SHP77 treated with DMSO at 0.1 percent for 48 hours (cell line): Measurements from ENCODE around the gene UBXN7.
"Not testable (repeated sequence)": the region's sequence is repeated elsewhere in the genome, so short reads cannot be mapped to it uniquely, and the experiment has no call there.

Source experiments
- DNase-seq: peaks from one replicate; lab custom pipeline; 2025; lab: John Stamatoyannopoulos, UW

UBXN7 gene

DNA sequence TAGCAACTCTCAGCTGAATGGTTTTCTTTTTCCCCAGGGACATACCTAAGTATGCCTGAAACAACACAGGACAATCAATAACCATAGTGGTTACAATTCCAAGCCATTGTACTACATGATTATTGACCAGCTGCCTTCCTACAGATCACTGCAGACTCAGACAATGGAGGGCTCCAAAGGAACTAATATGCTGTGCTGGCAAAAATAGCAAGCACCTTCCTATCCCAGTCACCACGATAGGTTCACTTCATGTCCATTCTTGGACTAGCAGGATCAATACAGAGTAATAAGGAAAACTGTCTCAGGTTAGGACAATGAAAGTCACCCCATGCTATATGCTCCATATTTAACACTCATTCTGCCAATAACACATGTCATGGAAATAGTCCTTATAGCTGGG is 76.6 kb downstream of the UBXN7 start:
- no peak for DNase-seq

DNA sequence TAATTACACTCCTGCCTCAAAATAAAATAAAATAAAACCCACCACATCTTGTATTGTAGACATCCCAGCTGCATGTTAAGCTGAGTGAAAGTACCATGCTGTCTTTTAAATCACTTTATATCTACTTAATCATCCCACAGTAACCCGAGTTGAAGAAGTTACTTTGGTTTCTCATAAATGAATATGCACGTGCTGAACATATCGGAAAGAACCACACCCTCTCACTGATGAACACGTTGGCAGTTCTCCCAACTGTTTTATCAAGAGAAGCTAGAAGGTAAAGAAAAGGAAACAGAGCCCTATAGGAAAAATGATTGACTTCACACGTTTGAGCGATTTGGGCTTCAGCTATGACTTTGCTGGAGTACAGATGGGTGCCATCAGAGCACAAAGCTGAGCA is 78.1 kb downstream of the UBXN7 start:
- no peak for DNase-seq

DNA sequence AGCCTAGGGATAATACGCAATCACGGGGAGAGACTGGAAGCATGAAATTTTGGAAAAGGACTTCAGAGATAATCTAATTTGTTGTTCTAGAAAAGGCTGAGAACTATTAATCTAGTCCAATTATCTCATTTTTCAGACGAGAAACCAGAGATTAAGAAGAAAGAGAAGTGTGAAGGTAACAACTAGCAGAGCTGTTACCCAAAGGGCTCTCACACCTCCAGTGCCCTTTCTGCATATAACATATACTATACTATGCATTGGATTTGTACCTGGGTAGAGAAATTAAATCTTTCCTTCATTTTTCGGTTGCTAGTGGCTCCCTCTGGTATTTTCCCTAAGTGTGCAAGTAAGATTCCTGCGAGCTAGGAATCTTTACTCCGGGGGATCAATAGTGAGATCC is 80.7 kb downstream of the UBXN7 start:
- no peak for DNase-seq

DNA sequence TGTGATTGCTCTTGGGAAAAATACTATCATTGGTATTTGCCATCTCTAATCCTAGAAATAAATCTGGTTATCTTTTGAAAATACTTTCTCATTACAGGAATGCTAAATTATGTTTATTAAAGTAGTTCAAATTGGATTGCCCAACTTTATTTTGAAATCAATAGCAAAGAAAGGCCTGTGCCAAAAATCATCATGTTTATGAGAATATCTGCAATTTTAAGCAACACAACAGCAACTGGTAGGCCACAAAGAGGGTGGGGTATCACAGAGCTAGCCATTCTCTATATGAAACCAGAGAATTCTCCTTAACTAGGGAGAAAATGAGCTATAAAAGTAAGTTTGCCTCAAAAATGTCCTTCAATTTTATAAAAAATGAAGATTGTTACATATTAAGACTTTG is 82.2 kb downstream of the UBXN7 start:
- no peak for DNase-seq

DNA sequence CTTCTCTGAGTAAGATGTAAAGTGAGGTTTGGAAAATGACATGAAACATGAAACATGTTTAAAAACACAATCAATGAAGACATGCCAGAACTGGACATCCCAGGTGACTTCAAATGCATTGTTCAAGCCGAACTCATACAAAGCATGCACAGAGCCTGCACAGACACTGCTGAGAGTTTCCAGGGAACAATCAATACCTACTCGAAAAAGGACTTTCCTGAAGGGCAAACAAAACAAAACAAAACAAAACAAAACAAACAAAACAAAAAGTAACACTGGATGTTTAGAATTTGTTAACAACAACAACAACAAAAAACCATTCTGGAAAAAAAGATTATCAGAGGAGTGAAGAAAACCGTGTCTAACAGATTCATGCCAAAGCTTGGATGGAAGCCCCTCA is 83.5 kb downstream of the UBXN7 start:
- no peak for DNase-seq

DNA sequence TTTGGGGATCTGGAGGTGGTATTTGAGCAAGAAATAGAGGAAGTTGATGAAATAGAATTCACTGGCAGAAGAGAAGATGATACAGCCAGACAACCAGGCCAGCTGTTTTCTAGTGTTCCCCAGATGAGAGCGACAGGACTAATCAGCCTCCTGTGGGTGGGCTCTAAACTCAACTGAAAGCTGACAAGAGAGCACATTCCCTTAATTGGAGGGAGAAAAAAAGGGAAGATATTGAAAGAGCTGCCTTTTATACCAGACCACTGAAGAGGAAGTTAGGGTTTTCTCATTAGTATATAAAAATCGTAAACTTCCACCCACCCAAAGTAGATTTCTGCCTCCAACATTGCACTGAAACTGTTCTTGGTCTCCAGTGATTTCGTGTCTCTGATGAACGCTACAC is 87.6 kb downstream of the UBXN7 start:
- no peak for DNase-seq

DNA sequence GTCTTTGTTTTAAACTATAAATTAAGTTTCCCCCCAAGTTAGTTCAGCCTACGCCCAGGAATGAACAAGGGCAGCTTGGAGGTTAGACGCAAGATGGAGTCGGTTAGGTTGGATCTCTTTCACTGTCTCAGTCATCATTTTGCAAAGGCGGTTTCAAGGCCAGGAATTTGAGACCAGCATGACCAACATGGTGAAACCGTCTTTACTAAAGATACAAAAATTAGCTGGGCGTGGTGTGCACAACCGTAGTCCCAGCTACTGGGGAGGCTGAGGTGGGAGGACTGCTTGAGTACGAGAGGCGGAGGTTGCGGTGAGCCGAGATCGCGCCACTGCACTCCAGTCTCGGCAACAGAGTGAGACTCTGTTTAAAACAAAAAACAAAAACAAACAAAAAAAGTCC is 88.3 kb downstream of the UBXN7 start:
- DNase-seq = not testable (repeated sequence)

DNA sequence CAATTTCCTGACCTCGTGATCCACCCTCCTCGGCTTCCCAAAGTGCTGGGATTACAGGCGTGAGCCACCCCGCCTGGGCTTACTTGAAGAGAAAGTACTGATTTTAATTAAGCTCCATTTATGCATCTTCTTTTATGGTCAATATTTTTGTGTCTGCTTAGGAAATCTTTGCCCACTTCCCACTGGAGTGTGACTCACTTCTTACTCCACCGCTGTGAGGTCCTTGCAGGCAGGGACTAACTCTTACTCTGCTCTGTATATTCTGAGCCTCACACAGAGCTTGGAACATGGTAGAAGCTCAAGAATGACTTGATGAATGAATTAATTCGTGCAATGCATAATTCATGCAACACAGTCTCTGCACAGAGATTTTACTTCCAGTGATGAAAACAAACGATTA is 91.1 kb downstream of the UBXN7 start:
- DNase-seq = no peak

DNA sequence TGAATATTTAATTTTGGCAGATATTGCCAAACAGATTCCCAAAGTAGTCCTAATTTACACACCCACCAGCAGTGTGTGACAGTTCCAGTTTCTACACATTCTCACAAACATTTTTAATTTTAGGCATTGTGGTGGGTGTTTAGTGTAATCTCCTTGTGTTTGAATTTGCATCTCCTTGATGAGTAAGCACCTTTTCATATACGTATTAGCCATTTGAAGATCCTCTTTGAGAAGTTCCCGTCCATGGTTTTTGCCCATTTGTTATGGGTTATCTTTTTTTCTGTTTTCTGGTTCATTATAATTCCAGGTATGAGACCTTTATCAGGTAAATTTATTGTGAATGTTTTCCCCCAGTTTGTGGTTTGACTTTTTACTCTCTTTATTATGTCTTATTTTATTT is 91.8 kb downstream of the UBXN7 start:
- no peak for DNase-seq

DNA sequence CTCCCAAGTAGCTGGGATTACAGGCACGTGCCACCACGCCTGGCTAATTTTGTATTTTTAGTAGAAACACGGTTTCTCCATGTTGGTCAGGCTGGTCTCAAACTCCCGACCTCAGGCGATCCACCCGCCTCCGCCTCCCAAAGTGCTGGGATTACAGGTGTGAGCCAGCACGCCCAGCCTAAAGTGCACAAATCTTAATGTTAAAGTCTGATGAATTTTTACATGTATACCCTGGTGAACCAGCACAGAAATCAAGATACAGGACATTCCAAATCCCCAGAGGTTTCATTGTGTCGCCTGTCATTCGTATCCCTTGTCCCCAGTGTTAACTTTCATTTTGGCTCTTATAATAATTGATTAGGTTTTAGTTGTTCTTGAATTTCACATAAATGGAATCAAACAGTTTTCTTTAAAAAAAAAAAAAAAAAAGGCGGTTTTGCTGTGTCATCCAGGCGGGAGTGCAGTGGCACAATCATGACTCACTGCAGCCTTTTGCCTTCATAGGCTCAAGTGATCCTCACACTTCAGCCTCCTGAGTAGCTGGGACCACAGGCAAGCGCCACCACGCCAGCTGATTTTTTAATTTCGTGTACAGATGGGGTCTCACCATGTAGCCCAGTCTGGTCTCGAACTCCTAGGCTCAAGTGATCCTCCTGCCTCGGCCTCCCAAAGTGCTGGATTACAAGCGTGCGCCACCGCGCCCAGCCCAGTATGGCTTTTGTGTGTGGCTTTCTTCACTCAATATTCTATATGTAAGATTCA is 92.6 kb downstream of the UBXN7 start:
- no peak for DNase-seq

DNA sequence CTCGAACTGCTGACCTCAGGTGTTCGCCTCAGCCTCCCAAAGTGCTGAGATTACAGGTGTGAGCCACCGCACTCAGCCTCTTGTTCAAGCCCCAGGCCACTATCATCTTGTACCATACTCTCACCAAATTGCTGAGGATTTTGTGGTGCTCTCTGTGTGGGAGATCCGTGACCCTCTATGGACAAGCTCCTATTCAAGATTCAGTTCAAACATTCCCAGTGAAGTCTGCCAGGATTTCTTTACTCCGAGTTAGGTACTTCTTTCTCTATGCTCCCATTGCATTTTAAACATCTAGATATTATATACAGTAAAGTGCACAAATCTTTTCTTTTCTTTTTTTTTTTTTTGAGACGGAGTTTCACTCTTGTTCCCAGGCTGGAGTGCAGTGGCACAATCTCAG is 93.2 kb downstream of the UBXN7 start:
- DNase-seq = no peak

DNA sequence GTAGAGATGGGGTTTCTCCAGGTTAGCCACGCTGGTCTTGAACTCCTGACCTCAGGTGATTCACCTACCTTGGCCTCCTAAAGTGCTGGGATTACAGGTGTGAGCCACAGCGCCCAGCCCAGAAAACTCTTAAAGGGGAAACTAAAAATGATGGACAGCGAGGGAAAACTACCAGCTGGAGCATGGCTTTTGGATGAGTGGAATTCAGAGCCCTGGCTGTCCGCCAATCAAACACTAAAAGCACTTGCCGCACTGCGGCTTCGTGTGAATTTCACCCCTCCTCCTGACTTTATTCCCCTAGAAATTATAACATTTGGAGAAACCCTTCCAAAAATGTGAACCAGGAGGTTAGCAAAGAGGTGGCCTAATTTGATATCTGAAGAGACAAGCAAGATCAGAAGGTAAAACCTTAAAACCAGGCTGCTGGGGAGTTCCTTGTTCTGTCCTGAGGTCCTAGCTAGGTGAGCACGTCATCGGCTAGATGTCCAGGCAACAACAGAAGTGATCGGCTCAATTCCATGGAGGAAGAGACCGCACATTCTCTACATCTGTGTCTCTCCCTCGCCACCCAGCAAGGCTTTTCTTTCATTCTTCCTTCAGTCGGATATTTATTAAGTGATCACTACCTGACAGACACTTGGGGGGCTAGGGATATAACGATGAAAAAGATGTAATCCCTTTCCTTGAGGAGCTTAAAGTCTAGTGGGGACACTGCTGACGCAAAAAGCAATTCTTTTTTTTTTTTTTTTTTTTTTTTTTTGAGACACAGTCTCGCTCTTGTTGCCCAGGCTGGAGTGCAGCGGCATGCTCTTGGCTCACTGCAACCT is 95.7 kb downstream of the UBXN7 start:
- DNase-seq = peak; percentile 51

DNA sequence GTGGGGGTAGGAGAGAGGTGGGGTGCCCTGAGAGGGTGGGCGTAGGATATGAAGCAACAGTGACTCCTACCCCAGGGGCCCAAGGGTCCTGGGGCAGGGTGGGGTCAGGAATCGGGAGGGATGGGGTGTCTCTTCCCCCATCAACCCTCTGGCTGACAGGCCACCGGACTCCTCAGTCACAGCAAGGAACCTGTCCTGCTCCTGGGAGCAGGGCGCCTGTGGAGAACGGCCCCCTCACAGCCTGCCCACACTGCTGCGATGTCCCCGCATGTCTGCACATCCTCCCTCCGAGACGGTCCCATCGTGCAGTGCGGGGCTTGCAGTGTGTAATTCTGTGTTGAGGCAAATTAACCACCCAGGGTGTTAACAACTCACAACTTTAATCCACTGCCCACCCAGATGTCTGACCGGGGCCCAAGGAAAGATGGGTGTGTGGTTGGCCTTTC is 96.7 kb downstream of the UBXN7 start:
- no peak for DNase-seq

DNA sequence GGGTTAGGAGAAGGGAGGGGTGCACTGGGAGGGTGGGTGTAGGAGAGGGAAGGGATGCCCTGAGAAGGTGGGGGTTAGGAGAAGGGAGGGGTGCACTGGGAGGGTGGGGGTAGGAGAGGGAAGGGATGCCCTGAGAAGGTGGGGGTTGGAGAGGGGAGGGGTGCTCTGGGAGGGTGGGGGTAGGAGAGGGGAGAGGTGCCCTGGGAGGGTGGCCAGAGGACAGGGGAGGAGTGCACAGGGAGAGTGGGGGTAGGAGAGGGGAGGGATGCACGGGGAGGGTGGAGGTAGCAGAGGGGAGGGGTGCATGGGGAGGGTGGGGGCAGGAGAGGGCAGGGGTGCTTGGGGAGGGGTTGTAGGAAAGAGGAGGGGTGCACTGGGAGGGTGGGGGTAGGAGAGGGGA is 97.2 kb downstream of the UBXN7 start:
- no peak for DNase-seq

DNA sequence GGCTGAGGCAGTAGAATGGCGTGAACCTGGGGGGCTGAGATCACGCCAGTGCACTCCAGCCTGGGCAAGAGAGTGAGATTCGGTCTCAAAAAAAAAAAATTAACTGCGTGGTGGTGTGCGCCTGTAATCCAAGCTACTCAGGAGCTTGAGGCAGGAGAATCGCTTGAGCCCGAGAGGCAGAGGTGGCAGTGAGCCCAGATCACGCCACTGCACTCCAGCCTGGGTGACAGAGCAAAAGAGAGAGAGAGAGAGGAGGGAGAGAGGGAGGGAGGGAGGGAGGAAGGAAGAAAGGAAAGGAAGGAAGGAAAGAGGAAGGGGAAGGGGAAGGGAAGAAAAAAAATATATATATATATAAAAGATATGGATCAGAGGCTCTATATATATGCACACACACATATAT is 100.1 kb downstream of the UBXN7 start:
- DNase-seq = no peak

DNA sequence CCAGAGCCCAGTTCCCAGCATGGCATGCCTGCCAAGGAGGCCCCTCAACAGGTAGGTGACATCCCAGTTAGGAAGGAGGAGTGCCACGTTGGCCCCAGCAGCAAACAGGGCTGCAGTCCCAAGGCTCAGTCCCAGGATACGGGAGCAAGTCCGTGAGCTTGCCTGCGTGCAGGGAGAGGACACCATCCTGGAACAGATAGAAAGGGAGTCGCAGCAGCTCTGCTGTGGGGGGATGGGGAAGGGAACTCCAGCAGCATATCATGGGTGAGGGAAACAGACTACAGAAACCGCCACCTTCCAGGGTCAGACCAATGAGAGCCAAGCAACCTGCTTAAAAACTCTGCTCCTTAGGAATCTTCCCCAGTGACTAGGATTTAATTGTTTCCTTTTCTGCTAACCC is 104.8 kb downstream of the UBXN7 start:
- DNase-seq = no peak

DNA sequence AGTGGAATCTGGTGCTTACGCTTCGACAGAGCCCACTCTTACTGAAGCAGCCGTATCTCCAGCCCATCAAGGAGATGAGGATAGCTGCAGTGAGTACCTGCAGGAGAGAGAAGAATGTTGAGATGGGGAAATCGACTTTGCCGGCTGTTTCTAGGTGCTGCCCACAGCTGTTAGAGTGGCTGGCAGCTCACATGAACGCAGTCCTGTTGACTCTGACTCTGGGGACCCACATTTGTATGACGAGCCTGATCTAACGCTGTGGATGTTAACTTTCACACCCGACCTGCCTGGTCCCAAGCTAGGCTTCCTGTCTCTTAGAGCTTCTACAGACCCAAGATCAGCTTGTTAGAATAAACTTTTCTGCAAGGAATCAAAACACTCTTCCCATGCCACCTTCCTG is 105.3 kb downstream of the UBXN7 start:
- DNase-seq = no peak

DNA sequence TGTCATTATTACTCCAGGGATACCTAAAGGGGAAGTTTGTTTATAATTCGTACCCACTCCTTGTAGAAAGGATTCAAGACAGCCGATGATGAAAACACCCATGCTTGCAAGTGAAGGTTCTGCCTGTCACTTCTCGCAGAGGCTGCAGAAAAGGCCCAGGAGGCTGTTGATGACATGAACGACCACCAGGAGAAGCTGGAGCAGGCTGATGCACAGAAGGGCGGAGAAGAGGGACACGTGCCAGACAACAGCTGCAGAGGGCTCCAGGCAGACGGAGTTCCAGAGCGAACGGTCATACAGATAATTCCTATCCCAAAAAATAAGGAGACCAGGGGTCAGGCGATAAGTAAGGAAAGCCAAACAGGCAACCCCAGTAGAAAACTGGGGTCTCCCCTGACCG is 108.5 kb downstream of the UBXN7 start:
- DNase-seq = no peak

DNA sequence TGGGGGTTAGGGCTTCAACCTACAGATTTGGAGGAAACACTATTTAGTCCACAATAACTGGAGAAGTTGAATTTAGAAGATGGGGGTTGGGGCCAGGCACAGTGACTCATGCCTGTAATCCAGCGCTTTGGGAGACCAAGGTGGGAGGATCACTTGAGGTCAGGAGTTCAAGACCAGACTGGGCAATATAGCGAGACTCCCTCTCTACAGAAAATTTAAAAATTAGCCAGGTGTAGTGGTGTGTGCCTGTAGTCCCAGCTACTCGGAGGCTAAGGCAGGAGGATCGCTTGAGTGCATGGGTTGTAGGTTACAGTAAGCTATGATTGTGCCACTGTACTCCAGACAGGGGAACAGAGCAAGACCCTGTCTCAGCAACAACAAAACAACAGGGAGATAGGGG is 109.2 kb downstream of the UBXN7 start:
- no peak for DNase-seq

DNA sequence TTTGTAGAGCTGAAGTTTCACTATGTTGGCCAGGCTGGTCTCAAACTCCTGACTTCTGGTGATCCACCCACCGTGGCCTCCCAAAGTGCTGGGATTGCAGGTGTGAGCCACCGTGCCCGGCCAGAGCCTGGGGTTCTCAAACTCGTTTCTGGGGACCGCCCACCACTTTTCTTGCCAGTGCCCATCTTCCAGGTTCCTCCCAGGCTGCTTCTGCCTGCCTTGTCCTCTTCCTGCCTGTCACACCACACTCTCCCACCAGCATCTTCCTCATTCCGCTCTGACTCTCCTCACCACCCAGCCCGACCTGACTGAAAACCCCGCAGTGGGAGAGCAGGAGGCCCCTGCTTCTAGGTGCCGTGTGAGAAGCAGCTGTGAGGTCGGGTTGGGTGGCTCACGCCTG is 111.1 kb downstream of the UBXN7 start:
- DNase-seq = no peak

DNA sequence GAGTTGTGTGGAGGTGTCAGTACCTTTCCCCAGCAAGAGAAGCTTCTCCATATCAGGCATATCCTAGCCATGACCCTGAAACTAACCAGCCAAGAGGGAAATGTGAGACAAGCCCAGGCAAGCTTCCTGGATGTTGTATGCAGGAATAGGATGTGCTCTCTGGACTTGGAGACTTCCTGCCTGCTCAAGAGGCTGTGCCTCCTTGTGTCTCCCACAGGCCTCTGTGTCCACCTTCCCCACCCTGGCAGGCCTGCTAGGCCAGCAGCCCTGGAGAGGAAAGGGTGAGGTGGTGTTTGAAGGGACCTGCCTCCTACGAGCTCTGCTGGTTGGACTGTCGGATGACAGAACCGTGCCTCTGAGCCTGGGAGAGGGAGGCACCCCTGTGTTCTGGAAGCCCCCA is 112.1 kb downstream of the UBXN7 start:
- no peak for DNase-seq

DNA sequence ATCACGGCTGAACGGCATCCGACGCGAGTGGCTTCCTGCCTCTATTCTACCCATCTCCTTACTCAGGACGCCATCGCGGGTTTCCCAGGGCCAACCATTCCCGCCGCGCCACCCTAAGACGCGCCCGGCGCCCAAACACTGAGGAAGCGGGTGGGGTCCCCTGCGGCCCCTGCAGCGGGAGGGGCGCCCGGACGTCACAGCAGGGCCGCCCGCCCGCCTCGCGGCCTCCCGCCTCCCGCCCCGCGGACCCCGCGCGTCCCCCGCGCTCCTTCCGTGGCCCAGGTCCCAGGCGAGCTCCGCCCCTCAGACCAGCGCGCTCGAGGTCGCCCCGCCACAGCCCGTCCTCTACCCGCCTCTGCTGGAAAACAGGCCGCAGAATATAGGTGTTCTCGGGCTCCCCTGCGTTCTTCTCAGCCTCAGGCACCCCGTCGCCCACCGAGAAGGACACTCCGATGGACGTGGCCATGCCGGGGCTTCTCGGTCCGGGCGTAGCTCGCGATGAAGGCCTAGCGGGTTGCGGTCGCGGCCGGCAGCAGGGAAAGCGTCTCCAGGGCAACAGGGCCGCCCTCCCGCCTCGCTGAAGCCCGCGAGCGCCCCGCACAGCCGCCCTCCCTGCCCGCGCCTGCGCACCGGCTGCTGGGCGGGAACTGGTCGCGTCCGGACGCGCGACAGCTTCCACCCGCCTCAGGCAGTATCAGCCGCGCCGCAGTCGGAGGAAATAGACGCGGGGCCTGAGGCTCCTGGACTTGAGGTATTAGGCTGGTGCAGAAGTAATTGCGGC is 114.3 kb downstream of the UBXN7 start, which contains the start of gene DYNLT2B:
Gene DYNLT2B (minus strand): TSS at position 554 of the 781 bp plus-strand sequence. CDS start 88 bp downstream, at position 466.
- DNase-seq = peak; percentile 33
